Measurements from ENCODE around the gene GK2.

- TF ChIP-seq EZH2 (IDR thresholded peaks at IDR 0.05; ENCODE audit: borderline replicate concordance, insufficient read depth, low read length, poor library complexity, severe bottlenecking) (no peak), MXI1 (conservative IDR thresholded peaks at IDR 0.05; ENCODE audit: poor library complexity, severe bottlenecking) (no peak), RAD21 (conservative IDR thresholded peaks at IDR 0.05) (no peak)
- TF ChIP-seq, protein P1, sequence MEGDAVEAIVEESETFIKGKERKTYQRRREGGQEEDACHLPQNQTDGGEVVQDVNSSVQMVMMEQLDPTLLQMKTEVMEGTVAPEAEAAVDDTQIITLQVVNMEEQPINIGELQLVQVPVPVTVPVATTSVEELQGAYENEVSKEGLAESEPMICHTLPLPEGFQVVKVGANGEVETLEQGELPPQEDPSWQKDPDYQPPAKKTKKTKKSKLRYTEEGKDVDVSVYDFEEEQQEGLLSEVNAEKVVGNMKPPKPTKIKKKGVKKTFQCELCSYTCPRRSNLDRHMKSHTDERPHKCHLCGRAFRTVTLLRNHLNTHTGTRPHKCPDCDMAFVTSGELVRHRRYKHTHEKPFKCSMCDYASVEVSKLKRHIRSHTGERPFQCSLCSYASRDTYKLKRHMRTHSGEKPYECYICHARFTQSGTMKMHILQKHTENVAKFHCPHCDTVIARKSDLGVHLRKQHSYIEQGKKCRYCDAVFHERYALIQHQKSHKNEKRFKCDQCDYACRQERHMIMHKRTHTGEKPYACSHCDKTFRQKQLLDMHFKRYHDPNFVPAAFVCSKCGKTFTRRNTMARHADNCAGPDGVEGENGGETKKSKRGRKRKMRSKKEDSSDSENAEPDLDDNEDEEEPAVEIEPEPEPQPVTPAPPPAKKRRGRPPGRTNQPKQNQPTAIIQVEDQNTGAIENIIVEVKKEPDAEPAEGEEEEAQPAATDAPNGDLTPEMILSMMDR (IDR thresholded peaks at IDR 0.05; ENCODE audit: poor library complexity, severe bottlenecking) = no peak
- TF ChIP-seq, protein P2, sequence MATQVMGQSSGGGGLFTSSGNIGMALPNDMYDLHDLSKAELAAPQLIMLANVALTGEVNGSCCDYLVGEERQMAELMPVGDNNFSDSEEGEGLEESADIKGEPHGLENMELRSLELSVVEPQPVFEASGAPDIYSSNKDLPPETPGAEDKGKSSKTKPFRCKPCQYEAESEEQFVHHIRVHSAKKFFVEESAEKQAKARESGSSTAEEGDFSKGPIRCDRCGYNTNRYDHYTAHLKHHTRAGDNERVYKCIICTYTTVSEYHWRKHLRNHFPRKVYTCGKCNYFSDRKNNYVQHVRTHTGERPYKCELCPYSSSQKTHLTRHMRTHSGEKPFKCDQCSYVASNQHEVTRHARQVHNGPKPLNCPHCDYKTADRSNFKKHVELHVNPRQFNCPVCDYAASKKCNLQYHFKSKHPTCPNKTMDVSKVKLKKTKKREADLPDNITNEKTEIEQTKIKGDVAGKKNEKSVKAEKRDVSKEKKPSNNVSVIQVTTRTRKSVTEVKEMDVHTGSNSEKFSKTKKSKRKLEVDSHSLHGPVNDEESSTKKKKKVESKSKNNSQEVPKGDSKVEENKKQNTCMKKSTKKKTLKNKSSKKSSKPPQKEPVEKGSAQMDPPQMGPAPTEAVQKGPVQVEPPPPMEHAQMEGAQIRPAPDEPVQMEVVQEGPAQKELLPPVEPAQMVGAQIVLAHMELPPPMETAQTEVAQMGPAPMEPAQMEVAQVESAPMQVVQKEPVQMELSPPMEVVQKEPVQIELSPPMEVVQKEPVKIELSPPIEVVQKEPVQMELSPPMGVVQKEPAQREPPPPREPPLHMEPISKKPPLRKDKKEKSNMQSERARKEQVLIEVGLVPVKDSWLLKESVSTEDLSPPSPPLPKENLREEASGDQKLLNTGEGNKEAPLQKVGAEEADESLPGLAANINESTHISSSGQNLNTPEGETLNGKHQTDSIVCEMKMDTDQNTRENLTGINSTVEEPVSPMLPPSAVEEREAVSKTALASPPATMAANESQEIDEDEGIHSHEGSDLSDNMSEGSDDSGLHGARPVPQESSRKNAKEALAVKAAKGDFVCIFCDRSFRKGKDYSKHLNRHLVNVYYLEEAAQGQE (IDR thresholded peaks at IDR 0.05; ENCODE audit: borderline replicate concordance) = no peak
Observed at GRCh38 chr4:79357365-79357764, 50.7 kb downstream of the GK2 start.

All from neural cell (in vitro differentiated cells).